DMS79 treated with DMSO at 0.1 percent for 48 hours (cell line): ENCODE results near the gene FBXW4.

Experiments used
- DNase-seq: peaks from one replicate; lab custom pipeline; 2025; lab: John Stamatoyannopoulos, UW

FBXW4 gene

DNA sequence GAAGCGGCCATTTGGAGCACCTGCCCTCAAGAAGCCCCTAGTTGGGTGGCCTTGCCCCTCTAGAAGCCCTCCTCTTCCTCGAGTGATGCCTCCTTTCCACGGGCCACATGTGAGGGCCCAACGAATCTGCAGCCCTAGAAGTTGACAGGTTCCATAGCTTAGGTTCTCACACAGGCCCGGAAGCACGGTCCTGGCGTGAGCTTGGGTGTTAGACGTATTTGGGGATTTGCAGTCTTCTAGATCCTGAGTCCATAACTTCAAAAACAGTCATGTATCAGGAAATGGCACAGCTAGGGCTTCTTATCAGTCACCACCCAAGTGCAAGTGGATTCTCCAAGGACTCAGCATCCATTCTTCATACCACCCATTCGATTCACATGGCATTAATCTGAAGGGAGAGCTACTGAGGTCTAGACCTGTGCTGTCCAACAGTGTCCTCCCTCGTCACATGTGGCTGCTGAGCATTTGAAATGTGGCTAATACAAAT lies 477 bp upstream of the FBXW4 start:
- DNase-seq = no peak

- peak; percentile 43 for DNase-seq
These were observed 844 bp downstream of the FBXW4 start for GRCh38 chr10:101693978-101694673.

GRCh38 chr10:101693651-101693977 lies 1.4 kb downstream of the FBXW4 start:
- peak; percentile 43 for DNase-seq

DNA sequence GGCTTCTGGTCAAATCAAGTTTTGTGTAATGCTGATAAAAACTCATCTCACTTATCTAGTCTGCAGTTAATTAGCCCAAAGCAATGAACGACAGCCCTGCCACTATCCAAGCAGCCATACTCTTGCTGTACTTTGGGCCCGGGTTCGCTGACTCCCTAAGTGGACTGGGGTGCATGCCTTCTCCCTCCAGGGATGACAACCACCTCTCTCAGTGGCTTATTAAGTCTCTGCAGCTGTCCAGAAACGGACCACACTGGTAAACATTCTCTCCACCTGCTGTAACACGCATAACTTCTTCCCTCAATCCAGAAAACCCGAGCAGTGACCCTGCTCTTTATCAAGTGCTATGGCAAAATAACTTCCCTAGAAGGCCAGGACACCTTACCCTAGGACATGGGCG lies 3.9 kb downstream of the FBXW4 start:
- no peak for DNase-seq

GRCh38 chr10:101690461-101690860 lies 4.5 kb downstream of the FBXW4 start:
- DNase-seq = peak; percentile 17

DNA sequence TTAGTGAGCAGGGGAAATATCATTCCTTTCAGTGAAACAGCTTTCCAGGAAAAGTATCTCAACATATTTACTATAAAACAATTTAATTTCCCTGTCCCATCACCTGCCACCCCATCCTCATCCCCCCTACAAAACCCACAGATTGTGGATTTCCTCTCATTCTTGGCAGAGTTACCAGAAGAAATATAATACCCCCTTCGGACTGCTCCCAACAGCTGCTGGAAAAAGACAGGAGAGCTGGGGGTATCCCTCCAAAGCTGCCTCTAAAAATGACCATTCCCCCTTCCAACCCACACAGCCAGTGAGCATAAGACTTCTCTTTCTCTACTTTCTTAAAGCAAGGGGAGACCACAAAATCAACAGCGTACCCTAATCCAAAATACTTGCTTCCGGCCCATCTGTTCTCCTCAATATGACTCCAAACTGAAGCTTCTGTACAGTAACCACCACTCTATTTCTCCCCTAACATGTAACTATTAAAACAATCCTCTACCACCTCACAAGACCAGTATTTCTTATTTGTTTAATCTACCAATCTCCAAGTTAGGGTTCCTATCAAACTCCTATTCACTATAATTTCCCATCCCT lies 7.8 kb downstream of the FBXW4 start:
- no peak for DNase-seq

GRCh38 chr10:101686133-101686925 lies 8.6 kb downstream of the FBXW4 start:
- no peak for DNase-seq

GRCh38 chr10:101684782-101685181 lies 10.2 kb downstream of the FBXW4 start:
- no peak for DNase-seq

- DNase-seq = no peak
These were observed 11.7 kb downstream of the FBXW4 start for GRCh38 chr10:101683276-101683675.

DNA sequence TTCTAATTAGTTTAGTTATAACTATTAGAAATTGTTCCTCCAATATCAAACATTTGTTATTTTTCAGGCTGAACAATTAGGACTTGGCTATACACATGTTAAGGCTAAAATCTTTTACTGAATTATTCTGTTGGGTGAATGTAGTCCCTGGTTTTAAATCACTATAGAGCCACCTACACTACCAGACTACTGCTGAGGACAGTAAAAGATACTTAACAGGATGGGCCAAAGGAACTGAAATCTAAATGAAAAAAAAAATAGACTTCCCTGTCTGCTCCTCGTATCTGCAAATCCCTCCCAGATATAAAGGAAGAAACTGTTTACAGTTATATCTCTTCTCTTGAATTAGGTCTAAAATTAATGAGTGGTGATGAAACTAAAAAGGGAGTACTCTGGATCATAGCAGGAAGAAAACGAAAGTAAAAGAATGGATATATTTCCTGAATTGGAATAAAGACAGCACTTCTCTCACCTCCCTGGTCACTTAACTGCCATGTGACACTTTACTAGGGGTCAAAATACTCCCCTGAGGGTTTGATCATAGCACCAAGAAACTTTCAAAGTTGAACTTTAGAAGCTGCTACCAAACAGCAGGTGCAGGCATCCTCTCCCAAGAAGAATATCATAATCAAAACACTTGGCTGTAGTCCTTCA lies 12.7 kb downstream of the FBXW4 start:
- no peak for DNase-seq

GRCh38 chr10:101676565-101676964 lies 18.4 kb downstream of the FBXW4 start:
- DNase-seq = no peak

DNA sequence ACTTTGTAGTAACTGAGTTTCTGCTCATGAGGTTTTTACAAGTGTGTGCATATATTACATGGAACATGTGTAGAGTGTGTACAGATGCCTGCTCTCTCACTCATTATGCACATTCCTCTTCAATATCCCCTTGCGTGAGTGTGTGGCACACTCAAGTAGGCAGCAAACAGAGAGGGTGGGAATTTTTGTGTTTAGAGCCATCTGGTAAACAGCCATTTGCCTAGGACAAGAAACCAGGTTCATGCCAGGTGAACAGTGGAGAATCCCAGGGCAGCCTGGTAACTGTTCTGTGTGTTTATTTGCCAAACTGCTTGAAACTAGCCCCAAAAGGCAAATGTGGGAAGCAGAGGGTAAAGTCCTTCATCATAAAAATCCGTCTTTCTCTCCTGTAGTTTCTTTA lies 19.9 kb downstream of the FBXW4 start:
- no peak for DNase-seq

- DNase-seq = no peak
These were observed 22.4 kb downstream of the FBXW4 start for GRCh38 chr10:101672536-101672935.

- DNase-seq = no peak
These were observed 23.5 kb downstream of the FBXW4 start for GRCh38 chr10:101671453-101671852.

DNA sequence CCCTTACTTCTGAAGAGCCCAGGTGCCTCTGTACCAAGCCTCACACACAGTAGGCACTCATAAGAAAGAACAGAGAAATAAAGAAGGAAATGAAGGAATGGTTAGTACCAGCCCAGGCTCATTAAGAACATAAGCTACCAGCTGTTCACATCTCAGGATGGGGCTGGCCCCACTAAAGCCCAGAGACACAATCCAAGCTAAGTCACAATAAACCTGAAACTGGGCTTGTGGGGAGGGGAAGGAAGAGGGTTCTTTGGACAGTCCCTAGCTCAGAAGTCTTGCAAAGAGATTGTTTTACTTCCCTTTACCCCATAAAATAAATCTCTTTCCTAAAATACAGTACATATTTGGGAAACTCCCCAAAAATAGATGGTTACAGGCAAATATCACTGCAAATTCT lies 24.3 kb downstream of the FBXW4 start:
- DNase-seq = no peak

- no peak for DNase-seq
These were observed 25.8 kb downstream of the FBXW4 start for GRCh38 chr10:101669181-101669580.

DNA sequence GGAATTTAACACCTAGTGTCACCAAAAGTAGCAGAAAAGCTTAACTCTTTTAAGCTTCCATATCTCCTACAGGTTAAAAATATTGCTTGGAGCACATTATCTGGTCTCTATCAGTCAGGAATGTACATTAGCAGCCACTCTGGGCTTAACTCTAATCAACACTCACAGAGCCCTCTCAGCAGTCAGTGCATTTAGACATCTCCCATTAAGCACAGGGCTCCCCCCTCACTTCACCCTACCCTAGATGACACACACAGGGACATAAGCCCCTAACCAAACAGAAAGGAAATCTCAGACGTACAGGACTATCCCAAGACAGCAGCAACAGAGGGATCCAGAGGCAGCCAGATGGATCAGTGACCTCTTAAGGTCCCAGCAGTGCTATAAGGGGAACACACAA lies 26.4 kb downstream of the FBXW4 start:
- no peak for DNase-seq

GRCh38 chr10:101666083-101666482 lies 28.9 kb downstream of the FBXW4 start:
- no peak for DNase-seq

GRCh38 chr10:101663097-101663496 lies 31.9 kb downstream of the FBXW4 start:
- DNase-seq = no peak

DNA sequence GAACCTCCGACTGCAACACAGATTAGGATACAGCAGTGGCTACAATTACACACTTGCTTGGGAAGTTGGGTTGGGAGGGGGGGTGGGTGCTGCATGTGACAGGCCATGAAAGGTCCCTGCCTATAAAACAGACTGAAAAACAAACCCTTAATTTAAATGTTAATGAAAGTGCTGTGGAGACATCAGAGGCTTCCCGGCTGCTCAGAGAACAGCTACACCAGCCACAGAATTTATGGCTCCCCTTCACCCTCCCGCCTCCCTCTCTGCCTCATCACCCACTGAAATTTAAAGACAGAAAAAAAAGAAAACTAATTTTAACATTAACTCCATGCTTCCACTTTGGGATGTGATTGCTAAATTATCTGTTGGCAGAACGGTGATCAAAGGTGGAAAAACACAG lies 34.7 kb downstream of the FBXW4 start:
- no peak for DNase-seq

GRCh38 chr10:101658975-101659374 lies 36.0 kb downstream of the FBXW4 start:
- no peak for DNase-seq

DNA sequence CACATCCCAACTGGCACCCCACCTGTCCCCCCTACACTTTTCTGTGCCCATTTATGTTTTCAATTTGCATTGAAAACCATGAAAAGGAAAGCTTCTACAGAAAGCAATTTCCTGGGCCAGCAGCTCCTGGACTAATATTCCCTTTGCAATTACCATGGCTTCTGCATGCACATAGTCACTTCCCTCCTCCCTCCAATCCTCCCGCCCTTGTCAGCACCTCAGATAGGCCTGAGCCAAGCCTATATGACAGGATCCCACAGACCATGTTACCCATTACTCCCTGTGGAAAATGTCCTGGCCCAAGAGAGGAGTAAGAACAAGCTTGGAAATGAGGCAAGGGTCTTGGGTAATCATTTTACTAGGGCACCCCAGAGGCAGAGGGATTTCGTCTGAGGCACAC lies 38.1 kb downstream of the FBXW4 start:
- no peak for DNase-seq

- DNase-seq = no peak
These were observed 39.4 kb downstream of the FBXW4 start for GRCh38 chr10:101655570-101655969.
